ENCODE data around the gene ATP6V1G2.

- TF ChIP-seq EZH2 (IDR thresholded peaks at IDR 0.05), result no peak
- TF ChIP-seq EZH2phosphoT487 (IDR thresholded peaks at IDR 0.05), result no peak
These were observed 13.7 kb upstream of the ATP6V1G2 start for GRCh38 chr6:31559958-31560696.

Measured in neural progenitor cell (in vitro differentiated cells).